H1 (cell line): ENCODE data around the gene ANO6. TPM values are rescaled to one million over a fixed set of nuclear protein-coding genes. Genes with fewer than 3 reads are reported as not detected.

ENCODE experiments used
- CTCF ChIA-PET: fragments of 300-600 bp; sonication (Branson Sonifier 250); formaldehyde crosslinking; loops from one replicate; lab custom pipeline; 2021; ENCODE audit not compliant: partially characterized antibody; lab: Charles Lee
- POLR2A ChIA-PET: fragments of 300-600 bp; sonication (Branson Sonifier 250); formaldehyde crosslinking; loops from one replicate; lab custom pipeline; 2021; ENCODE audit warnings: inconsistent platforms; ENCODE audit not compliant: partially characterized antibody; lab: Charles Lee
- DNase-seq, 2 experiments: peaks; one replicate each; pipeline versions ENCODE4 v3.0.0 to v3.0.0-alpha.2; 2010 to 2022; ENCODE audit warnings: low spot score in 2 of 2, low read depth in 1 of 2, mixed read lengths in 1 of 2
- FAIRE-seq: peaks from 2 replicates; lab custom pipeline; 2011; peaks lifted over from hg19 to GRCh38; lab: Jason Lieb, UNC
- H2AFZ ChIP-seq: 2 replicates; pipeline ENCODE4 v1.8.1; 2012; ENCODE audit warnings: low read length, inconsistent platforms
- H2AK5ac ChIP-seq: 2 replicates; pipeline ENCODE4 v1.6.1; 2013; ENCODE audit warnings: low read depth, low read length
- H2BK120ac ChIP-seq: replicated peaks from 2 replicates; pipeline ENCODE3; 2013; ENCODE audit warnings: low read depth, low read length, inconsistent platforms
- H2BK12ac ChIP-seq: 2 replicates; pipeline ENCODE4 v1.6.1; 2013; ENCODE audit warnings: low read depth, low read length
- H2BK15ac ChIP-seq: 2 replicates; pipeline ENCODE4 v1.6.1; 2013; ENCODE audit warnings: low read length
- H2BK20ac ChIP-seq: 2 replicates; pipeline ENCODE4 v1.6.1; 2013; ENCODE audit warnings: low read length
- H2BK5ac ChIP-seq: 2 replicates; pipeline ENCODE4 v1.6.1; 2013; ENCODE audit warnings: low read depth, low read length
- H3K14ac ChIP-seq: 2 replicates; pipeline ENCODE4 v1.6.1; 2013; ENCODE audit warnings: inconsistent platforms; ENCODE audit not compliant: insufficient read length
- H3K18ac ChIP-seq: 2 replicates; pipeline ENCODE4 v1.6.1; 2013; ENCODE audit warnings: low read length; ENCODE audit errors: extremely low read depth
- H3K23ac ChIP-seq: 2 replicates; pipeline ENCODE4 v1.6.1; 2013; ENCODE audit warnings: inconsistent platforms; ENCODE audit not compliant: insufficient read length
- H3K23me2 ChIP-seq: 2 replicates; pipeline ENCODE4 v1.6.1; 2013; ENCODE audit warnings: low read depth, low read length
- H3K27ac ChIP-seq: 2 replicates; pipeline ENCODE4 v1.6.1; 2011; ENCODE audit warnings: low read depth, low read length, inconsistent platforms
- H3K27me3 ChIP-seq, 4 experiments: replicated peaks in 1 of 4; 1 replicate in 1 of 4; 2 replicates in 3 of 4; pipeline versions ENCODE4 v1.6.1 to v1.8.1; 2011 to 2013; ENCODE audit warnings: low read length in 3 of 4, mild to moderate bottlenecking in 3 of 4, inconsistent platforms in 2 of 4, mixed read lengths in 2 of 4, moderate library complexity in 1 of 4; ENCODE audit not compliant: control insufficient read depth in 3 of 4, insufficient read depth in 3 of 4; ENCODE audit errors: extremely low read depth in 1 of 4
- H3K36me3 ChIP-seq, 4 experiments: 2 replicates each; pipeline versions ENCODE4 v1.6.1 to v1.8.1; 2011 to 2013; ENCODE audit warnings: mild to moderate bottlenecking in 4 of 4, low read length in 3 of 4, moderate library complexity in 2 of 4, control low read depth in 1 of 4, inconsistent platforms in 1 of 4; ENCODE audit not compliant: insufficient read depth in 4 of 4, control insufficient read depth in 2 of 4
- H3K4ac ChIP-seq: replicated peaks from 2 replicates; pipeline ENCODE3; 2013; ENCODE audit warnings: low read length, low read depth, mixed read lengths, inconsistent platforms; ENCODE audit not compliant: insufficient read length
- H3K4me1 ChIP-seq, 4 experiments: replicated peaks in 1 of 4; 1 replicate in 1 of 4; 2 replicates in 3 of 4; pipeline versions ENCODE4 v1.6.1 to v1.8.1; 2011 to 2013; ENCODE audit warnings: low read length in 3 of 4, inconsistent platforms in 2 of 4, mixed read lengths in 1 of 4; ENCODE audit not compliant: insufficient read depth in 4 of 4, control insufficient read depth in 3 of 4
- H3K4me2 ChIP-seq, 2 experiments: 2 replicates each; pipeline versions ENCODE4 v1.6.1 to v1.8.1; 2011 to 2013; ENCODE audit warnings: low read depth in 2 of 2, low read length in 2 of 2, control low read depth in 1 of 2, inconsistent platforms in 1 of 2, mild to moderate bottlenecking in 1 of 2; ENCODE audit not compliant: insufficient read depth in 1 of 2
- H3K4me3 ChIP-seq, 4 experiments: fragments of 200-600, 300-600 bp in 1 of 4; sonication (generic), shearing (Covaris generic), sonication (Bioruptor Twin) in 1 of 4; 2 replicates each; pipeline versions ENCODE4 v1.5.1 to v1.8.1; 2011 to 2016; ENCODE audit warnings: low read length in 4 of 4, low read depth in 3 of 4, control low read depth in 2 of 4, inconsistent platforms in 2 of 4, mild to moderate bottlenecking in 2 of 4, mixed read lengths in 1 of 4, moderate library complexity in 1 of 4; ENCODE audit not compliant: insufficient read depth in 2 of 4; ENCODE audit errors: extremely low read depth in 1 of 4
- H3K56ac ChIP-seq: replicated peaks from 2 replicates; pipeline ENCODE3; 2013; ENCODE audit warnings: low read depth, mild to moderate bottlenecking, mixed read lengths, low read length, inconsistent platforms; ENCODE audit not compliant: insufficient read length
- H3K79me1 ChIP-seq: 2 replicates; pipeline ENCODE4 v1.6.1; 2013; ENCODE audit warnings: low read depth, low read length, control low read depth
- H3K79me2 ChIP-seq, 2 experiments: 2 replicates each; pipeline versions ENCODE4 v1.6.1 to v1.8.1; 2012 to 2013; ENCODE audit warnings: low read length in 2 of 2, mild to moderate bottlenecking in 2 of 2, inconsistent platforms in 1 of 2; ENCODE audit not compliant: insufficient read depth in 2 of 2, control insufficient read depth in 1 of 2
- H3K9ac ChIP-seq, 4 experiments: replicated peaks in 1 of 4; 1 replicate in 1 of 4; 2 replicates in 3 of 4; pipeline versions ENCODE4 v1.6.1 to v1.8.1; 2011 to 2013; ENCODE audit warnings: low read depth in 3 of 4, low read length in 3 of 4, control low read depth in 2 of 4, mild to moderate bottlenecking in 2 of 4, moderate library complexity in 2 of 4, inconsistent platforms in 1 of 4; ENCODE audit errors: extremely low read depth in 1 of 4
- H3K9me3 ChIP-seq, 2 experiments: 2 replicates each; pipeline versions ENCODE4 v1.6.1 to v1.8.1; 2012 to 2013; ENCODE audit warnings: mild to moderate bottlenecking in 2 of 2, moderate library complexity in 2 of 2, control low read depth in 1 of 2, inconsistent platforms in 1 of 2, low read depth in 1 of 2, low read length in 1 of 2, mixed read lengths in 1 of 2; ENCODE audit not compliant: insufficient read depth in 2 of 2
- H4K20me1 ChIP-seq, 2 experiments: replicated peaks in 1 of 2; 2 replicates each; pipeline versions ENCODE3 to v1.8.1; 2011 to 2013; ENCODE audit warnings: inconsistent platforms in 2 of 2, low read length in 2 of 2, mild to moderate bottlenecking in 1 of 2; ENCODE audit not compliant: insufficient read depth in 2 of 2, control insufficient read depth in 1 of 2
- H4K5ac ChIP-seq: 2 replicates; pipeline ENCODE4 v1.6.1; 2013; ENCODE audit warnings: low read length, low read depth, mixed read lengths, inconsistent platforms; ENCODE audit not compliant: insufficient read length
- H4K8ac ChIP-seq: 2 replicates; pipeline ENCODE4 v1.8.0; 2013; ENCODE audit warnings: mild to moderate bottlenecking, moderate library complexity, low read length, inconsistent platforms; ENCODE audit not compliant: insufficient read depth; ENCODE audit errors: extremely low read depth
- H4K91ac ChIP-seq: replicated peaks from 2 replicates; pipeline ENCODE3; 2013; ENCODE audit warnings: low read length, mixed read lengths, inconsistent platforms; ENCODE audit not compliant: insufficient read length
- BACH1 ChIP-seq: IDR thresholded peaks from 2 replicates; pipeline ENCODE4 v1.6.1; 2012; ENCODE audit warnings: low read length, improper control_type of control experiment
- BRCA1 ChIP-seq: IDR thresholded peaks from 2 replicates; pipeline ENCODE4 v1.6.1; 2012; ENCODE audit warnings: low read depth, low read length, improper control_type of control experiment
- EGR1 ChIP-seq: IDR thresholded peaks from 2 replicates; pipeline ENCODE4 v1.6.1; 2011; ENCODE audit warnings: low read depth, low read length, borderline replicate concordance
- GABPA ChIP-seq: IDR thresholded peaks from 2 replicates; pipeline ENCODE4 v1.6.1; 2011; ENCODE audit warnings: mild to moderate bottlenecking, low read length, moderate library complexity, borderline replicate concordance; ENCODE audit not compliant: insufficient read depth
- GTF2F1 ChIP-seq: IDR thresholded peaks from 2 replicates; pipeline ENCODE4 v1.6.1; 2012; ENCODE audit warnings: low read depth, low read length, improper control_type of control experiment, borderline replicate concordance
- HDAC2 ChIP-seq, 2 experiments: fragments of 300-600 bp in 1 of 2; sonication (generic) in 1 of 2; IDR thresholded peaks; 2 replicates each; pipeline ENCODE4 v1.6.1; 2011 to 2012; ENCODE audit warnings: low read depth in 2 of 2, low read length in 2 of 2, mild to moderate bottlenecking in 2 of 2, moderate library complexity in 2 of 2, borderline replicate concordance in 1 of 2, inconsistent platforms in 1 of 2
- NRF1 ChIP-seq: IDR thresholded peaks from 2 replicates; pipeline ENCODE4 v1.6.1; 2011; ENCODE audit warnings: mild to moderate bottlenecking, low read depth, low read length, improper control_type of control experiment
- POU5F1 ChIP-seq: IDR thresholded peaks from 2 replicates; pipeline ENCODE4 v1.6.1; 2011; ENCODE audit warnings: low read depth, mild to moderate bottlenecking, low read length, moderate library complexity
- RBBP5 ChIP-seq: IDR thresholded peaks from 2 replicates; pipeline ENCODE4 v1.7.1; 2012; ENCODE audit warnings: low read depth, mild to moderate bottlenecking, inconsistent platforms, low read length, moderate library complexity, borderline replicate concordance
- TCF12 ChIP-seq: IDR thresholded peaks from 2 replicates; pipeline ENCODE4 v1.6.1; 2011; ENCODE audit warnings: low read depth, mild to moderate bottlenecking, low read length
- WGBS, 2 experiments: shearing (Covaris generic) in 1 of 2; methylation state at CpG; one replicate each; pipeline versions ENCODE4 v1.1.6 to v1.1.7; 2013 to 2015; ENCODE audit warnings: low lambda C conversion rate in 2 of 2, mixed read lengths in 2 of 2, inconsistent platforms in 1 of 2, low coverage in 1 of 2, missing lambda C conversion rate in 1 of 2; ENCODE audit not compliant: insufficient replicate concordance in 2 of 2, insufficient coverage in 1 of 2, insufficient read length in 1 of 2; ENCODE audit errors: extremely low coverage in 1 of 2, missing lambda C conversion rate in 1 of 2; 5-methylcytosine and 5-hydroxymethylcytosine counted together
- polyA plus RNA-seq, 7 experiments: library from polyadenylated mRNA; depleted of rRNA in 3 of 7; stranded (reverse) in 5 of 7; unstranded in 2 of 7; fragments of >200 nt in 5 of 7; fragments of 200-250 nt in 2 of 7; gene quantifications; 1 replicate in 5 of 7; 2 replicates in 1 of 7; 4 replicates in 1 of 7; pipeline versions ENCODE4 v1.2.1 to v1.2.3, GENCODE V29; 2011 to 2013; ENCODE audit warnings: missing spikeins in 2 of 7, mixed read lengths in 2 of 7
- total RNA-seq: library from RNA; stranded (reverse); fragmentation: NEBNext Ultra II Directional; extraction: Animal tissue kit (Norgen Biotek cat#: 25700); gene quantifications from 2 replicates; pipeline ENCODE4 v1.2.1, GENCODE V29; 2021
- TF ChIP-seq, protein P1 (sequence below): IDR thresholded peaks from 2 replicates; pipeline ENCODE4 v1.6.1; 2012; ENCODE audit warnings: low read length, inconsistent platforms
- TF ChIP-seq, protein P2 (sequence below): IDR thresholded peaks from 2 replicates; pipeline ENCODE4 v1.6.1; 2012; ENCODE audit warnings: inconsistent platforms

ANO6 gene
- total and polyA plus RNA-seq, 2 of the 8 experiments (the other 6 are each of a cell fraction or from before 2014, with no cell fraction given): 15.1 to 39.7 TPM

DNA sequence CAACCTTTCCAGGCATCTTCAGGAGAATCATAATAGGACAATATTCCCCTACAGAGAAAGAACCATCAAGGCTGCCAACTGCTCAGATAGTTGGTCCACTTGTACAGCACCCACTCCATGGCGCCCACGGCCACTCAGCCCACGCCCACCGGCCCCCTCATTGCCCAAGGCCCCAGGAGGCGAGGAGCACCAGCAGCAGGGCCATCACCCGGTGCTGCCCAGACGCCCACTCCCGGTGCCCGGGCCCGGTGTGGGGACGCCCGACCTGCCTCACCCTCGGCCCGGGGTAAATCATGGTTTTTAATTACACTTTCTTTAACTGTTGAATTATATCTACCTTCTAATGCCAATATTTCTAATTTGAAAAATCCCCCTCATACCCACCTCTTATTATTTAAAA, 41.3 kb upstream of the ANO6 start:
- Histone ChIP-seq H3K4me2 (no peak overlapping the region), H3K56ac (no peak overlapping the region), H4K8ac (no peak overlapping the region), H4K5ac (no peak overlapping the region), H2AK5ac (no peak overlapping the region), H2AFZ (no peak overlapping the region), H2BK12ac (no peak overlapping the region), H3K79me2 (no peaks in the 10 kb centered on the region), H3K18ac (no peak overlapping the region), H3K4me3 (no peak overlapping the region), H3K79me1 (no peaks in the 10 kb centered on the region), H2BK120ac (no peak overlapping the region), H3K9me3 (peaks cover 29 to 32% of the 10 kb centered on the region in 2 experiments), H2BK15ac (no peak overlapping the region), H3K4me1 (no peaks in the 10 kb centered on the region), H3K36me3 (peaks cover 0 to 24% (median 4%) of the 10 kb centered on the region in 4 experiments; a peak in 3 of 8 replicates), H2BK20ac (no peak overlapping the region), H3K27ac (no peak overlapping the region), H4K20me1 (no peaks in the 10 kb centered on the region), H2BK5ac (no peak overlapping the region), H3K23me2 (no peaks in the 10 kb centered on the region), H3K27me3 (no peaks in the 10 kb centered on the region), H3K4ac (no peak overlapping the region), H3K23ac (no peak overlapping the region), H3K9ac (no peak overlapping the region), H4K91ac (no peak overlapping the region), H3K14ac (no peak overlapping the region)
- DNase-seq (no peak), FAIRE-seq (no peak)
- 95% methylated on average over 14 of the region's 14 CpGs; no CpG with 5 or more reads in 1 of the 2 experiments for WGBS, 2 experiments
- POLR2A ChIA-PET: interaction anchor here (1.5 kb wide), 1 partner anchor 8 kb away, joined by 3 read pairs; no protein-coding TSS in a partner anchor
- CTCF ChIA-PET: interaction anchor here (1.7 to 2.3 kb wide), 2 partner anchors 15 to 214 kb away, joined by 7 to 9 read pairs; no protein-coding TSS in a partner anchor
- TF ChIP-seq, protein P1, sequence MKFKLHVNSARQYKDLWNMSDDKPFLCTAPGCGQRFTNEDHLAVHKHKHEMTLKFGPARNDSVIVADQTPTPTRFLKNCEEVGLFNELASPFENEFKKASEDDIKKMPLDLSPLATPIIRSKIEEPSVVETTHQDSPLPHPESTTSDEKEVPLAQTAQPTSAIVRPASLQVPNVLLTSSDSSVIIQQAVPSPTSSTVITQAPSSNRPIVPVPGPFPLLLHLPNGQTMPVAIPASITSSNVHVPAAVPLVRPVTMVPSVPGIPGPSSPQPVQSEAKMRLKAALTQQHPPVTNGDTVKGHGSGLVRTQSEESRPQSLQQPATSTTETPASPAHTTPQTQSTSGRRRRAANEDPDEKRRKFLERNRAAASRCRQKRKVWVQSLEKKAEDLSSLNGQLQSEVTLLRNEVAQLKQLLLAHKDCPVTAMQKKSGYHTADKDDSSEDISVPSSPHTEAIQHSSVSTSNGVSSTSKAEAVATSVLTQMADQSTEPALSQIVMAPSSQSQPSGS: no peak
- TF ChIP-seq GABPA (no peak), NRF1 (no peak), EGR1 (no peak), BACH1 (no peak), HDAC2 (IDR thresholded peaks at IDR 0.05; ENCODE audit: borderline replicate concordance in 1 of 2, low read depth in 2 of 2, low read length in 2 of 2) (no peak), BRCA1 (no peak), POU5F1 (no peak), RBBP5 (no peak), GTF2F1 (no peak), TCF12 (no peak)
- TF ChIP-seq, protein P2, sequence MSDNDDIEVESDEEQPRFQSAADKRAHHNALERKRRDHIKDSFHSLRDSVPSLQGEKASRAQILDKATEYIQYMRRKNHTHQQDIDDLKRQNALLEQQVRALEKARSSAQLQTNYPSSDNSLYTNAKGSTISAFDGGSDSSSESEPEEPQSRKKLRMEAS: no peak
